A673 (cell line): ENCODE results near the gene TAAR2.

ENCODE experiments used
- EZH2 ChIP-seq: fragments of 200-600 bp; sonication (generic); IDR thresholded peaks from 2 replicates; pipeline ENCODE4 v1.6.1; 2017; ENCODE audit warnings: borderline replicate concordance, low read depth, mild to moderate bottlenecking, mixed read lengths, antibody characterized with exemption, low read length; ENCODE audit not compliant: poor library complexity, severe bottlenecking
- TF ChIP-seq, protein P1 (sequence below): fragments of 300-800, 200-600 bp; sonication (generic); conservative IDR thresholded peaks from 2 replicates; pipeline ENCODE4 v1.5.1; 2017; ENCODE audit warnings: low read depth, mild to moderate bottlenecking, antibody characterized with exemption, low read length, moderate library complexity, mixed read lengths

DNA sequence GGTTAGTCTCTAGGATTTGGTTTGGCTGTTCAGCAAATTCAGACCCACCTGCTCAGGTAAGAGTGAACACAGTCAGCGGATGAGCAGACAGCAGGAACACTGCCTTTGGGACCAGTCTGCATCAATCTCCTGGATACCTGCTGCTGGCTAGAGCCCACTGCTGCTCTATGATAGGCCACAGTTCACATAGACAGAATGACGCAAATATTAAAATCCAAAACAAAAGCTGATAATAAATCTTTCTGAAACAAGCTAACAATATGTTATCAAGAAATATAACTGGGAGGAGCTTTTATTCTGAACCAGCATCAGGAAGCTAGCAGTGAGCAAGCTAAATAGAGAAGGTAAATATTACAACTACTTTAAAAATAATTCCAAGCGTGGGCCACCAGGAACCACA lies 35.0 kb upstream of the TAAR2 start, which contains the start of gene TAAR1:
- TF ChIP-seq EZH2, result no peak
- TF ChIP-seq, protein P1, sequence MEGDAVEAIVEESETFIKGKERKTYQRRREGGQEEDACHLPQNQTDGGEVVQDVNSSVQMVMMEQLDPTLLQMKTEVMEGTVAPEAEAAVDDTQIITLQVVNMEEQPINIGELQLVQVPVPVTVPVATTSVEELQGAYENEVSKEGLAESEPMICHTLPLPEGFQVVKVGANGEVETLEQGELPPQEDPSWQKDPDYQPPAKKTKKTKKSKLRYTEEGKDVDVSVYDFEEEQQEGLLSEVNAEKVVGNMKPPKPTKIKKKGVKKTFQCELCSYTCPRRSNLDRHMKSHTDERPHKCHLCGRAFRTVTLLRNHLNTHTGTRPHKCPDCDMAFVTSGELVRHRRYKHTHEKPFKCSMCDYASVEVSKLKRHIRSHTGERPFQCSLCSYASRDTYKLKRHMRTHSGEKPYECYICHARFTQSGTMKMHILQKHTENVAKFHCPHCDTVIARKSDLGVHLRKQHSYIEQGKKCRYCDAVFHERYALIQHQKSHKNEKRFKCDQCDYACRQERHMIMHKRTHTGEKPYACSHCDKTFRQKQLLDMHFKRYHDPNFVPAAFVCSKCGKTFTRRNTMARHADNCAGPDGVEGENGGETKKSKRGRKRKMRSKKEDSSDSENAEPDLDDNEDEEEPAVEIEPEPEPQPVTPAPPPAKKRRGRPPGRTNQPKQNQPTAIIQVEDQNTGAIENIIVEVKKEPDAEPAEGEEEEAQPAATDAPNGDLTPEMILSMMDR, result no peak
